Kidney (tissue), 22 donors: ENCODE measurements around the gene TMA7B. TPM values are rescaled to one million over a fixed set of nuclear protein-coding genes. Genes with fewer than 3 reads are reported as not detected.
A peak's percentile ranks its signal among the peaks of the same experiment; 100 is the strongest.

Source experiments
- DNase-seq, 5 donors: peaks; one replicate each; pipeline ENCODE4 v3.0.0-alpha.2; 2013 to 2020
- FAIRE-seq: peaks from 2 replicates; lab custom pipeline; 2012; peaks lifted over from hg19 to GRCh38; lab: Jason Lieb, UNC
- H3K27ac ChIP-seq, 2 donors: one replicate each; pipeline ENCODE4 v1.7.0; 2013; ENCODE audit warnings: low read depth in 2 of 2, low read length in 2 of 2, inconsistent platforms in 1 of 2
- H3K27me3 ChIP-seq: one replicate; pipeline ENCODE4 v1.7.1; 2013; ENCODE audit warnings: low read length, inconsistent platforms; ENCODE audit not compliant: control insufficient read depth, insufficient read depth
- H3K36me3 ChIP-seq, 3 donors: one replicate each; pipeline versions ENCODE4 v1.7.0 to v1.7.1; 2013; ENCODE audit warnings: low read length in 3 of 3, control low read depth in 1 of 3, inconsistent platforms in 1 of 3; ENCODE audit not compliant: insufficient read depth in 3 of 3, control insufficient read depth in 2 of 3
- H3K4me1 ChIP-seq, 3 donors: one replicate each; pipeline versions ENCODE4 v1.7.0 to v1.7.1; 2013; ENCODE audit warnings: low read length in 3 of 3, inconsistent platforms in 1 of 3, low read depth in 1 of 3; ENCODE audit not compliant: control insufficient read depth in 2 of 3, insufficient read depth in 2 of 3
- H3K4me3 ChIP-seq, 3 donors: one replicate each; pipeline versions ENCODE4 v1.7.0 to v1.8.1; 2013; ENCODE audit warnings: low read length in 3 of 3, control low read depth in 1 of 3, inconsistent platforms in 1 of 3
- H3K9ac ChIP-seq, 3 donors: one replicate each; pipeline versions ENCODE4 v1.7.0 to v1.7.1; 2013; ENCODE audit warnings: low read length in 3 of 3, control low read depth in 1 of 3, inconsistent platforms in 1 of 3
- H3K9me3 ChIP-seq, 3 donors: one replicate each; pipeline versions ENCODE4 v1.7.0 to v1.7.1; 2013; ENCODE audit warnings: low read length in 3 of 3, control low read depth in 1 of 3, inconsistent platforms in 1 of 3; ENCODE audit not compliant: control insufficient read depth in 2 of 3, insufficient read depth in 1 of 3
- CTCF ChIP-seq: IDR thresholded peaks from 3 replicates; pipeline ENCODE4 v1.5.1; 2012; ENCODE audit warnings: mild to moderate bottlenecking, moderate library complexity, borderline replicate concordance; ENCODE audit not compliant: insufficient read depth; ENCODE audit errors: extremely low read depth
- intact Hi-C: fragments of 100-400 bp; cut with DNase I; formaldehyde crosslinking; loops from one replicate; pipeline ENCODE4 v1.11.1; 2022
- long read RNA-seq, 10 donors: library from polyadenylated mRNA in 1 of 10; unstranded in 1 of 10; transcript quantifications; one replicate each; pipeline ENCODE4 v2.0.0 and lab custom pipeline, GENCODE V29; 2021 to 2026
- polyA plus RNA-seq: library from polyadenylated mRNA; stranded (reverse); fragments of 350-450 nt; fragmentation: Illumina TruSeq; extraction: RNeasy Lipid Tissue Mini Kit (QIAGEN cat#74804); gene quantifications from one replicate; pipeline ENCODE4 v1.2.3, GENCODE V29; 2014; ENCODE audit warnings: low read depth, low replicate concordance; ENCODE audit not compliant: insufficient read depth
- total RNA-seq: library from RNA; stranded (reverse); fragmentation: NEBNext Ultra II Directional; extraction: Animal tissue kit (Norgen Biotek cat#: 25700); gene quantifications from one replicate; pipeline ENCODE4 v1.2.1, GENCODE V29; 2021
- donor health status: control.
- donor health status: control.
- donor health status: control.
- donor health status: control.
- donor health status: control.
- donor health status: DM: yes; HTN: yes; CAD: no.
- donor health status: Normal renal cell carcinoma (clear cell type).

TMA7B gene
- total RNA-seq (0.63 TPM), polyA plus RNA-seq (not detected)
- long read RNA-seq, donor 1, result 0 reads
- long read RNA-seq, donor 2, result 0 reads
- long read RNA-seq, donor 3, result 0 reads
- long read RNA-seq, donor 4, result 0 reads
- long read RNA-seq, donor 5, result 0 reads
- long read RNA-seq, donor 6, result 0 reads
- long read RNA-seq, donor 7, result 0 reads
- long read RNA-seq, donor 8, result 0 reads
- long read RNA-seq, donor 9, result 0 reads
- long read RNA-seq, donor 10, result 0 reads

- intact Hi-C loops, result no loop called here
- Histone ChIP-seq H3K27ac (no peak within 1 kb of the TSS), H3K4me1 (peaks cover 0 to 2% (median 0%) of the 10 kb centered on the region in 3 donors), H3K27me3 (no peaks in the 10 kb centered on the region), H3K4me3 (no peak within 1 kb of the TSS), H3K9me3 (no peaks in the 10 kb centered on the region), H3K9ac (no peak within 1 kb of the TSS), H3K36me3 (no peaks in the 10 kb centered on the region)
- no peak for TF ChIP-seq CTCF
- FAIRE-seq (no peak), DNase-seq (peak in 4 of 5 donors; percentile 53 to 76 (median 64))
These were observed at the start of gene TMA7B for GRCh38 chr22:39959640-39960447. TMA7B (plus strand) TSS chr22:39960397; CDS start chr22:39964375, 3,978 bp downstream.

- Histone ChIP-seq H3K27ac (no peak overlapping the region), H3K27me3 (no peaks in the 10 kb centered on the region), H3K4me1 (peaks cover 0 to 2% (median 0%) of the 10 kb centered on the region in 3 donors), H3K9ac (no peak overlapping the region), H3K36me3 (no peaks in the 10 kb centered on the region), H3K4me3 (no peak overlapping the region), H3K9me3 (no peaks in the 10 kb centered on the region)
- intact Hi-C loops, result no loop called here
- DNase-seq (no peak), FAIRE-seq (no peak)
- no peak for TF ChIP-seq CTCF
These were observed 49.2 kb upstream of the TMA7B start for GRCh38 chr22:39910876-39911613.

- no peak for TF ChIP-seq CTCF
- no peaks in the 10 kb centered on the region for H3K9me3 ChIP-seq
- H3K4me1 ChIP-seq, result peaks cover 0 to 2% (median 0%) of the 10 kb centered on the region in 3 donors
- H3K9ac ChIP-seq, result no peak overlapping the region
- no peak overlapping the region for H3K27ac ChIP-seq
- no peak overlapping the region for H3K4me3 ChIP-seq
- no peaks in the 10 kb centered on the region for H3K36me3 ChIP-seq
- intact Hi-C loops, result no loop called here
- H3K27me3 ChIP-seq, result no peaks in the 10 kb centered on the region
- DNase-seq (no peak), FAIRE-seq (no peak)
These were observed 46.9 kb upstream of the TMA7B start for GRCh38 chr22:39913321-39913720.
